Suprapubic skin (tissue), 4 donors: ENCODE measurements around the gene HEPACAM. TPM values are rescaled to one million over a fixed set of nuclear protein-coding genes. Genes with fewer than 3 reads are reported as not detected.

ENCODE experiments used
- DNase-seq, 2 donors: peaks; one replicate each; pipeline ENCODE4 v3.0.0-alpha.2; 2019; ENCODE audit warnings: low spot score in 2 of 2
- H3K27ac ChIP-seq: fragments of 200-600 bp; sonication (generic); one replicate; pipeline ENCODE4 v1.5.1; 2019
- H3K27me3 ChIP-seq: fragments of 200-600 bp; sonication (generic); one replicate; pipeline ENCODE4 v1.5.1; 2019
- H3K36me3 ChIP-seq: fragments of 200-600 bp; sonication (generic); one replicate; pipeline ENCODE4 v1.5.1; 2019
- H3K4me1 ChIP-seq: fragments of 200-600 bp; sonication (generic); one replicate; pipeline ENCODE4 v1.5.1; 2019
- H3K4me3 ChIP-seq: fragments of 200-600 bp; sonication (generic); one replicate; pipeline ENCODE4 v1.5.1; 2019; ENCODE audit warnings: mild to moderate bottlenecking
- H3K9me3 ChIP-seq: fragments of 200-600 bp; sonication (generic); one replicate; pipeline ENCODE4 v1.5.1; 2019
- CTCF ChIP-seq, 2 donors: fragments of 200-600 bp in 1 of 2; fragments of 450-650 bp in 1 of 2; sonication (generic) in 1 of 2; IDR thresholded peaks; one replicate each; pipeline ENCODE4 v1.5.1; 2016 to 2019; ENCODE audit warnings: antibody characterized with exemption in 2 of 2, mild to moderate bottlenecking in 1 of 2, moderate library complexity in 1 of 2
- EP300 ChIP-seq: sonication (generic); formaldehyde crosslinking; IDR thresholded peaks from one replicate; pipeline ENCODE4 v1.6.1; 2017; ENCODE audit warnings: antibody characterized with exemption
- POLR2A ChIP-seq, 2 donors: fragments of 450-650 bp; IDR thresholded peaks; one replicate each; pipeline ENCODE4 v1.6.1; 2017; ENCODE audit warnings: antibody characterized with exemption in 2 of 2, mild to moderate bottlenecking in 2 of 2, moderate library complexity in 2 of 2
- POLR2AphosphoS5 ChIP-seq, 3 donors: sonication (generic); formaldehyde crosslinking; IDR thresholded peaks; one replicate each; pipeline ENCODE4 v1.6.1; 2017; ENCODE audit warnings: antibody characterized with exemption in 3 of 3
- WGBS: methylation state at CpG from one replicate; pipeline ENCODE4 v1.1.5; 2018; 5-methylcytosine and 5-hydroxymethylcytosine counted together
- total RNA-seq, 4 donors: library from RNA; depleted of rRNA; stranded (reverse); fragments of >200 nt; gene quantifications; one replicate each; pipeline ENCODE4 v1.1.0, GENCODE V29; 2016

HEPACAM gene
- total RNA-seq, 4 donors from 2014 or later = 0.72 to 1.4 (median 0.89) TPM; not detected in 1

- no peak overlapping the region for H3K27ac ChIP-seq
- TF ChIP-seq POLR2A (IDR thresholded peaks at IDR 0.05) (no peak), CTCF (IDR thresholded peaks at IDR 0.05) (no peak), POLR2AphosphoS5 (IDR thresholded peaks at IDR 0.05) (no peak), EP300 (no peak)
Measured at GRCh38 chr11:124891373-124891861, 44.4 kb downstream of the HEPACAM start.

GRCh38 chr11:124890683-124891372, 45.0 kb downstream of the HEPACAM start:
- Histone ChIP-seq H3K36me3 (no peaks in the 10 kb centered on the region), H3K27me3 (no peaks in the 10 kb centered on the region), H3K27ac (no peak overlapping the region), H3K4me3 (no peak overlapping the region), H3K9me3 (no peaks in the 10 kb centered on the region), H3K4me1 (peaks cover 44% of the 10 kb centered on the region)
- no peak for DNase-seq
- 59% methylated on average over 8 of the region's 9 CpGs for WGBS
- TF ChIP-seq CTCF (IDR thresholded peaks at IDR 0.05) = no peak
- no peak for TF ChIP-seq POLR2A (IDR thresholded peaks at IDR 0.05)
- no peak for TF ChIP-seq POLR2AphosphoS5 (IDR thresholded peaks at IDR 0.05)
- TF ChIP-seq EP300 = no peak

More at GRCh38 chr11:124891373-124891861, 44.4 kb downstream of the HEPACAM start:
- H3K36me3 ChIP-seq = no peaks in the 10 kb centered on the region
- H3K27me3 ChIP-seq = no peaks in the 10 kb centered on the region
- no peaks in the 10 kb centered on the region for H3K9me3 ChIP-seq
- WGBS = 47% methylated on average over 6 of the region's 12 CpGs
- no peak overlapping the region for H3K4me3 ChIP-seq
- H3K4me1 ChIP-seq = peaks cover 46% of the 10 kb centered on the region
- peak in 1 of 2 donors; percentile 75 for DNase-seq

GRCh38 chr11:124890151-124890550, 45.7 kb downstream of the HEPACAM start:
- Histone ChIP-seq H3K27me3 (no peaks in the 10 kb centered on the region), H3K9me3 (no peaks in the 10 kb centered on the region), H3K4me1 (peaks cover 44% of the 10 kb centered on the region), H3K36me3 (no peaks in the 10 kb centered on the region), H3K27ac (no peak overlapping the region), H3K4me3 (no peak overlapping the region)
- DNase-seq = no peak
- WGBS = 49% methylated on average over 2 of the region's 2 CpGs
- TF ChIP-seq POLR2A (IDR thresholded peaks at IDR 0.05) (no peak), CTCF (IDR thresholded peaks at IDR 0.05) (no peak), POLR2AphosphoS5 (IDR thresholded peaks at IDR 0.05) (no peak), EP300 (no peak)

GRCh38 chr11:124889191-124890091, 46.4 kb downstream of the HEPACAM start:
- TF ChIP-seq POLR2AphosphoS5 (IDR thresholded peaks at IDR 0.05) = no peak
- TF ChIP-seq EP300 = no peak
- no peak for TF ChIP-seq POLR2A (IDR thresholded peaks at IDR 0.05)
- TF ChIP-seq CTCF (IDR thresholded peaks at IDR 0.05) = no peak
- Histone ChIP-seq H3K27ac (no peak overlapping the region), H3K36me3 (no peaks in the 10 kb centered on the region), H3K9me3 (no peaks in the 10 kb centered on the region), H3K4me1 (peaks cover 40% of the 10 kb centered on the region), H3K27me3 (no peaks in the 10 kb centered on the region), H3K4me3 (no peak overlapping the region)
- no peak for DNase-seq
- WGBS = 95% methylated on average over 2 of the region's 2 CpGs

- Histone ChIP-seq H3K4me1 (peaks cover 29% of the 10 kb centered on the region), H3K4me3 (no peak overlapping the region), H3K27me3 (no peaks in the 10 kb centered on the region), H3K9me3 (no peaks in the 10 kb centered on the region), H3K36me3 (no peaks in the 10 kb centered on the region), H3K27ac (no peak overlapping the region)
- 74% methylated on average over 3 of the region's 3 CpGs for WGBS
- DNase-seq = no peak
- no peak for TF ChIP-seq CTCF (IDR thresholded peaks at IDR 0.05)
- TF ChIP-seq POLR2A (IDR thresholded peaks at IDR 0.05) = no peak
- TF ChIP-seq POLR2AphosphoS5 (IDR thresholded peaks at IDR 0.05) = no peak
- TF ChIP-seq EP300 = no peak
Measured at GRCh38 chr11:124887667-124888013, 48.2 kb downstream of the HEPACAM start.
